IMR-90 (cell line): ENCODE results near the gene ASTN2. TPM values are rescaled to one million over a fixed set of nuclear protein-coding genes. Genes with fewer than 3 reads are reported as not detected.

Experiments used
- ATAC-seq: fragments of 200-7000 bp; cut with Tn5 transposase; 2 replicates; pipeline ENCODE4 v1.9.1; 2020; ENCODE audit warnings: low read depth, mild to moderate bottlenecking, moderate library complexity
- BruUV-seq: library from RNA; stranded (reverse); fragments of 400-500 nt; replicated peaks from 2 replicates; lab custom pipeline; 2021; lab: Mats Ljungman, UMichigan
- CTCF ChIA-PET: fragments of 300-600 bp; formaldehyde crosslinking; extraction: SDS; loops from one replicate; lab custom pipeline; 2021; ENCODE audit warnings: antibody characterized with exemption; lab: Yijun Ruan, JAX
- POLR2A ChIA-PET: fragments of 300-600 bp; sonication (Branson Sonifier 250); formaldehyde crosslinking; loops from one replicate; lab custom pipeline; 2022; ENCODE audit warnings: antibody characterized with exemption; ENCODE audit not compliant: unreplicated experiment; lab: Charles Lee
- DNase-seq: peaks from one replicate; pipeline ENCODE4 v3.0.0; 2013
- H2AFZ ChIP-seq: replicated peaks from 2 replicates; pipeline ENCODE3; 2013; ENCODE audit warnings: low read length, mild to moderate bottlenecking; ENCODE audit not compliant: poor library complexity
- H2AK5ac ChIP-seq: 2 replicates; pipeline ENCODE4 v1.6.1; 2013; ENCODE audit warnings: low read depth, low read length, inconsistent platforms
- H2AK9ac ChIP-seq: replicated peaks from 2 replicates; pipeline ENCODE3; 2013; ENCODE audit warnings: mild to moderate bottlenecking, low read depth, low read length, moderate library complexity; ENCODE audit not compliant: poor library complexity
- H2BK120ac ChIP-seq: 2 replicates; pipeline ENCODE4 v1.6.1; 2013; ENCODE audit warnings: low read depth, low read length, inconsistent platforms
- H2BK15ac ChIP-seq: 3 replicates; pipeline ENCODE4 v1.6.1; 2013; ENCODE audit warnings: low read depth, low read length, inconsistent platforms
- H2BK20ac ChIP-seq: 2 replicates; pipeline ENCODE4 v1.6.1; 2013; ENCODE audit warnings: low read depth, mild to moderate bottlenecking, inconsistent platforms, low read length, moderate library complexity
- H2BK5ac ChIP-seq: 2 replicates; pipeline ENCODE4 v1.6.1; 2013; ENCODE audit warnings: mild to moderate bottlenecking, low read depth, low read length, inconsistent platforms; ENCODE audit not compliant: poor library complexity, severe bottlenecking
- H3K14ac ChIP-seq: replicated peaks from 2 replicates; pipeline ENCODE4 v1.6.1; 2013; ENCODE audit warnings: low read depth, low read length, inconsistent platforms
- H3K18ac ChIP-seq: 2 replicates; pipeline ENCODE4 v1.6.1; 2013; ENCODE audit warnings: low read depth, low read length, control low read depth
- H3K23ac ChIP-seq: 2 replicates; pipeline ENCODE4 v1.6.1; 2013; ENCODE audit warnings: low read depth, low read length, inconsistent platforms
- H3K27ac ChIP-seq: 2 replicates; pipeline ENCODE4 v1.5.1; 2013; ENCODE audit warnings: mild to moderate bottlenecking, control low read depth, low read length; ENCODE audit not compliant: insufficient read depth
- H3K27me3 ChIP-seq: 2 replicates; pipeline ENCODE4 v1.6.1; 2013; ENCODE audit warnings: low read length; ENCODE audit not compliant: control insufficient read depth, insufficient read depth
- H3K36me3 ChIP-seq: 2 replicates; pipeline ENCODE4 v1.6.1; 2013; ENCODE audit warnings: low read length, mixed read lengths; ENCODE audit not compliant: control insufficient read depth, insufficient read depth
- H3K4ac ChIP-seq: 2 replicates; pipeline ENCODE4 v1.6.1; 2013; ENCODE audit warnings: low read depth, low read length, inconsistent platforms
- H3K4me1 ChIP-seq: 2 replicates; pipeline ENCODE4 v1.6.1; 2013; ENCODE audit warnings: low read length, mixed read lengths; ENCODE audit not compliant: control insufficient read depth, insufficient read depth
- H3K4me2 ChIP-seq: 2 replicates; pipeline ENCODE4 v1.6.1; 2013; ENCODE audit warnings: low read depth, mild to moderate bottlenecking, control low read depth, low read length, moderate library complexity
- H3K4me3 ChIP-seq: 2 replicates; pipeline ENCODE4 v1.5.1; 2013; ENCODE audit warnings: low read depth, mild to moderate bottlenecking, control low read depth, low read length, moderate library complexity; ENCODE audit not compliant: insufficient read depth
- H3K56ac ChIP-seq: 2 replicates; pipeline ENCODE4 v1.6.1; 2013; ENCODE audit warnings: low read length, inconsistent platforms; ENCODE audit not compliant: insufficient read depth; ENCODE audit errors: extremely low read depth
- H3K79me1 ChIP-seq, 2 experiments: 2 replicates each; pipeline ENCODE4 v1.6.1; 2013; ENCODE audit warnings: low read length in 2 of 2, inconsistent platforms in 1 of 2, low read depth in 1 of 2
- H3K9ac ChIP-seq: 2 replicates; pipeline ENCODE4 v1.6.1; 2013; ENCODE audit warnings: low read depth, low read length, control low read depth
- H3K9me1 ChIP-seq: 2 replicates; pipeline ENCODE4 v1.6.1; 2013; ENCODE audit warnings: low read length, inconsistent platforms; ENCODE audit not compliant: insufficient read depth
- H3K9me3 ChIP-seq: 2 replicates; pipeline ENCODE4 v1.6.1; 2013; ENCODE audit warnings: low read length; ENCODE audit not compliant: control insufficient read depth, insufficient read depth
- H4K20me1 ChIP-seq: 2 replicates; pipeline ENCODE4 v1.6.1; 2013; ENCODE audit warnings: low read length, inconsistent platforms; ENCODE audit not compliant: insufficient read depth
- H4K5ac ChIP-seq: 2 replicates; pipeline ENCODE4 v1.6.1; 2013; ENCODE audit warnings: mild to moderate bottlenecking, low read depth, low read length, control low read depth
- H4K8ac ChIP-seq, 2 experiments: 2 replicates each; pipeline ENCODE4 v1.6.1; 2013; ENCODE audit warnings: low read depth in 2 of 2, low read length in 2 of 2, control low read depth in 1 of 2, inconsistent platforms in 1 of 2
- H4K91ac ChIP-seq: 2 replicates; pipeline ENCODE4 v1.6.1; 2013; ENCODE audit warnings: low read depth, low read length, inconsistent platforms; ENCODE audit not compliant: insufficient read depth
- ELK1 ChIP-seq: fragments of 150-350 bp; IDR thresholded peaks from 2 replicates; pipeline ENCODE4 v1.6.1; 2016; ENCODE audit warnings: low read depth, mild to moderate bottlenecking, low read length, moderate library complexity, borderline replicate concordance
- MAFK ChIP-seq: IDR thresholded peaks from 2 replicates; pipeline ENCODE4 v1.6.1; 2012; ENCODE audit warnings: low read depth, low read length, improper control_type of control experiment
- WGBS, 2 experiments: methylation state at CpG; one replicate each; pipeline versions ENCODE4 v1.1.5 to v1.1.7; 2013; ENCODE audit warnings: missing lambda C conversion rate in 2 of 2; ENCODE audit not compliant: insufficient read length in 1 of 2; ENCODE audit errors: extremely low coverage in 2 of 2; 5-methylcytosine and 5-hydroxymethylcytosine counted together
- dilution Hi-C: fragments of 300-500 bp; cut with HindIII; formaldehyde crosslinking; loops from one replicate; pipeline ENCODE4 v1.14.3; 2018; ENCODE audit warnings: low sequenced_read_pairs; ENCODE audit not compliant: unreplicated experiment
- in situ Hi-C: fragments of 300-500 bp; cut with MboI; formaldehyde crosslinking; loops from 3 replicates; pipeline ENCODE4 v1.14.3; 2019; ENCODE audit warnings: low sequenced_read_pairs, inconsistent platforms, mixed read lengths
- intact Hi-C: fragments of 100-400 bp; cut with micrococcal nuclease; formaldehyde crosslinking; loops from 2 replicates; pipeline ENCODE4 v1.10.0; 2022
- polyA plus RNA-seq, 3 experiments: library from polyadenylated mRNA; depleted of rRNA; stranded (reverse); fragments of >200 nt; gene quantifications; 2 replicates each; pipeline ENCODE4 v1.2.3, GENCODE V29; 2012; ENCODE audit warnings: low replicate concordance in 1 of 3
- total RNA-seq: library from RNA; depleted of rRNA; stranded (reverse); fragments of >200 nt; gene quantifications from 2 replicates; pipeline ENCODE4 v1.2.3, GENCODE V29; 2012

Gene ASTN2
- total and polyA plus RNA-seq, 2 of the 4 experiments (the other 2 are of a cell fraction): 3.8 to 6.8 TPM

- intact Hi-C loops: no loop called here
- 33% methylated on average over 1 of the region's 2 CpGs; no CpG with 5 or more reads in 1 of the 2 experiments for WGBS, 2 experiments
- no peaks in the 10 kb centered on the region for H3K4me1 ChIP-seq
Measured at GRCh38 chr9:117305454-117305853, 109.4 kb downstream of the ASTN2 start.

More at GRCh38 chr9:117305454-117305853, 109.4 kb downstream of the ASTN2 start:
- Histone ChIP-seq H2BK120ac (no peak overlapping the region), H2BK20ac (no peak overlapping the region), H4K20me1 (no peaks in the 10 kb centered on the region), H4K5ac (no peak overlapping the region), H3K4me2 (no peak overlapping the region), H3K9me1 (no peaks in the 10 kb centered on the region), H3K4ac (no peak overlapping the region), H3K9me3 (peaks cover 6% of the 10 kb centered on the region; the same call in 1 of the 2 replicates), H2AK9ac (no peak overlapping the region), H2AK5ac (no peak overlapping the region), H3K18ac (no peak overlapping the region), H3K23ac (no peak overlapping the region), H3K79me1 (no peaks in the 10 kb centered on the region), H3K4me3 (no peak overlapping the region), H2AFZ (no peak overlapping the region), H2BK5ac (no peak overlapping the region), H4K8ac (no peak overlapping the region), H3K14ac (no peak overlapping the region), H3K27ac (no peak overlapping the region), H3K36me3 (no peaks in the 10 kb centered on the region), H4K91ac (no peak overlapping the region), H3K27me3 (no peaks in the 10 kb centered on the region), H3K56ac (no peak overlapping the region), H3K9ac (no peak overlapping the region), H2BK15ac (no peak overlapping the region)
- DNase-seq: no peak
- ChIA-PET CTCF (interaction anchor here (0.6 kb wide), 1 partner anchor 306 kb away, joined by 4 read pairs; no protein-coding TSS in a partner anchor), POLR2A (no interaction called here)
- in situ Hi-C loops: no loop called here
- TF ChIP-seq MAFK (no peak), ELK1 (no peak)
- dilution Hi-C loops: no loop called here
- no peak for ATAC-seq
- no TSS peak for BruUV-seq
